GM19324 (cell line): Measurements from ENCODE around the gene ARID4B.
"Not testable (repeated sequence)": the region's sequence is repeated elsewhere in the genome, so short reads cannot be mapped to it uniquely, and the experiment has no call there.

Experiments
- ATAC-seq: cut with Tn5 transposase; IDR thresholded peaks from one replicate; pipeline ENCODE4 v1.9.1; 2021; ENCODE audit warnings: mild to moderate bottlenecking, moderate library complexity; ENCODE audit not compliant: unreplicated experiment, low FRiP score

The ARID4B gene

GRCh38 chr1:235180916-235181460 lies 147.0 kb downstream of the ARID4B start:
- no peak for ATAC-seq

GRCh38 chr1:235176486-235176885 lies 151.5 kb downstream of the ARID4B start:
- ATAC-seq: no peak

GRCh38 chr1:235169986-235170385 lies 158.0 kb downstream of the ARID4B start:
- ATAC-seq: no peak

- no peak for ATAC-seq
Observed at GRCh38 chr1:235168375-235168774, 159.6 kb downstream of the ARID4B start.

GRCh38 chr1:235161685-235162327 lies 166.2 kb downstream of the ARID4B start:
- no peak for ATAC-seq

GRCh38 chr1:235160957-235161684 lies 166.9 kb downstream of the ARID4B start, which contains the start of gene RBM34:
Gene RBM34, minus strand, starts transcription at chr1:235161250. Its CDS starts 24 bp downstream, at chr1:235161226.
- ATAC-seq: peak; percentile 97

GRCh38 chr1:235160383-235160956 lies 167.5 kb downstream of the ARID4B start:
- ATAC-seq: peak; percentile 1

- ATAC-seq: not testable (repeated sequence)
Observed at GRCh38 chr1:235159930-235160329, 168.0 kb downstream of the ARID4B start.

- ATAC-seq: not testable (repeated sequence)
Observed at GRCh38 chr1:235159284-235159683, 168.7 kb downstream of the ARID4B start.

- no peak for ATAC-seq
Observed at GRCh38 chr1:235158680-235159079, 169.3 kb downstream of the ARID4B start.

GRCh38 chr1:235157150-235157549 lies 170.8 kb downstream of the ARID4B start:
- ATAC-seq: no peak

- no peak for ATAC-seq
Observed at GRCh38 chr1:235156740-235157139, 171.2 kb downstream of the ARID4B start.

- no peak for ATAC-seq
Observed at GRCh38 chr1:235156265-235156664, 171.7 kb downstream of the ARID4B start.

GRCh38 chr1:235152235-235152634 lies 175.7 kb downstream of the ARID4B start:
- ATAC-seq: no peak

GRCh38 chr1:235151033-235151432 lies 176.9 kb downstream of the ARID4B start:
- no peak for ATAC-seq

- ATAC-seq: no peak
Observed at GRCh38 chr1:235149824-235150223, 178.2 kb downstream of the ARID4B start.

- ATAC-seq: no peak
Observed at GRCh38 chr1:235147269-235147668, 180.7 kb downstream of the ARID4B start.

- no peak for ATAC-seq
Observed at GRCh38 chr1:235145639-235146038, 182.3 kb downstream of the ARID4B start.

GRCh38 chr1:235142991-235143390 lies 185.0 kb downstream of the ARID4B start:
- no peak for ATAC-seq

- no peak for ATAC-seq
Observed at GRCh38 chr1:235139315-235139714, 188.7 kb downstream of the ARID4B start.

- no peak for ATAC-seq
Observed at GRCh38 chr1:235138821-235139220, 189.2 kb downstream of the ARID4B start.
